HepG2 (cell line): ENCODE results near the gene CRYBA2. TPM values are rescaled to one million over a fixed set of nuclear protein-coding genes. Genes with fewer than 3 reads are reported as not detected.
A peak's percentile ranks its signal among the peaks of the same experiment; 100 is the strongest.

ENCODE experiments used
- ARNT ChIP-seq: fragments of 450-650 bp; IDR thresholded peaks from 2 replicates; pipeline ENCODE4 v1.6.1; 2017
- JUNB ChIP-seq: sonication (generic); formaldehyde crosslinking; IDR thresholded peaks from 2 replicates; pipeline ENCODE4 v1.8.0; 2022; ENCODE audit warnings: missing genetic modification reagents, mild to moderate bottlenecking, borderline replicate concordance
- MTA1 ChIP-seq: sonication (generic); formaldehyde crosslinking; IDR thresholded peaks from 2 replicates; pipeline ENCODE4 v1.4.0; 2020; ENCODE audit warnings: missing genetic modification reagents, mild to moderate bottlenecking, borderline replicate concordance
- NR2F2 ChIP-seq: IDR thresholded peaks from 2 replicates; pipeline ENCODE4 v1.6.1; 2012; ENCODE audit warnings: low read depth, inconsistent platforms, borderline replicate concordance
- PAF1 ChIP-seq: IDR thresholded peaks from 2 replicates; pipeline ENCODE4 v1.6.1; 2016; ENCODE audit warnings: missing genetic modification reagents, missing compliant biosample characterization
- REPIN1 ChIP-seq: sonication (generic); formaldehyde crosslinking; IDR thresholded peaks from 2 replicates; pipeline ENCODE4 v1.8.0; 2022; ENCODE audit warnings: missing genetic modification reagents, low read depth, mild to moderate bottlenecking, borderline replicate concordance
- SIN3A ChIP-seq: IDR thresholded peaks from 2 replicates; pipeline ENCODE4 v1.6.1; 2011; ENCODE audit warnings: low read depth, mild to moderate bottlenecking, control low read depth, low read length, borderline replicate concordance
- TAF1 ChIP-seq: sonication (generic); formaldehyde crosslinking; IDR thresholded peaks from 2 replicates; pipeline ENCODE4 v1.4.0; 2020; ENCODE audit warnings: missing genetic modification reagents
- ZBTB38 ChIP-seq: sonication (generic); formaldehyde crosslinking; IDR thresholded peaks from 2 replicates; pipeline ENCODE4 v1.5.1; 2020; ENCODE audit warnings: mild to moderate bottlenecking, missing genetic modification reagents
- ZFP90 ChIP-seq: sonication (generic); formaldehyde crosslinking; IDR thresholded peaks from 2 replicates; pipeline ENCODE4 v1.8.0; 2022; ENCODE audit warnings: missing genetic modification reagents, mild to moderate bottlenecking, inconsistent platforms, borderline replicate concordance
- ZNF83 ChIP-seq: sonication (generic); formaldehyde crosslinking; IDR thresholded peaks from 2 replicates; pipeline ENCODE4 v1.4.0; 2020; ENCODE audit warnings: missing genetic modification reagents, mild to moderate bottlenecking, borderline replicate concordance
- polyA plus RNA-seq, 8 experiments: library from polyadenylated mRNA; depleted of rRNA in 3 of 8; stranded (reverse) in 7 of 8; unstranded in 1 of 8; fragments of >200 nt; fragmentation: Illumina TruSeq in 4 of 8; extraction: Trizol in 4 of 8; gene quantifications; 2 replicates each; pipeline versions ENCODE4 v1.2.1 to v1.2.3, GENCODE V29; 2011 to 2016; ENCODE audit warnings: low read depth in 4 of 8, missing spikeins in 1 of 8, mixed read lengths in 1 of 8; ENCODE audit not compliant: insufficient read depth in 1 of 8
- total RNA-seq, 5 experiments: library from RNA; depleted of rRNA; stranded (reverse); fragments of >200 nt; fragmentation: Illumina TruSeq; extraction: Trizol; gene quantifications; 2 replicates each; pipeline ENCODE4 v1.2.3, GENCODE V29; 2016; ENCODE audit warnings: low read depth in 1 of 5
- TF ChIP-seq, protein P1 (sequence below): sonication (generic); formaldehyde crosslinking; IDR thresholded peaks from 2 replicates; pipeline ENCODE4 v1.9.0; 2022; ENCODE audit warnings: missing genetic modification reagents, mild to moderate bottlenecking, borderline replicate concordance
- TF ChIP-seq, protein P2 (sequence below): sonication (generic); formaldehyde crosslinking; IDR thresholded peaks from 2 replicates; pipeline ENCODE4 v1.5.1; 2020; ENCODE audit warnings: missing genetic modification reagents, mild to moderate bottlenecking, borderline replicate concordance
- TF ChIP-seq, protein P3 (sequence below): sonication (generic); formaldehyde crosslinking; IDR thresholded peaks from 2 replicates; pipeline ENCODE4 v1.9.0; 2021; ENCODE audit warnings: missing genetic modification reagents, mild to moderate bottlenecking, borderline replicate concordance
- TF ChIP-seq, protein P4 (sequence below): fragments of 450-650 bp; IDR thresholded peaks from 2 replicates; pipeline ENCODE4 v1.6.1; 2016
- TF ChIP-seq, protein P5 (sequence below): sonication (generic); formaldehyde crosslinking; IDR thresholded peaks from 2 replicates; pipeline ENCODE4 v1.8.0; 2022; ENCODE audit warnings: missing genetic modification reagents, mild to moderate bottlenecking, inconsistent platforms, borderline replicate concordance
- TF ChIP-seq, protein P6 (sequence below): sonication (generic); formaldehyde crosslinking; IDR thresholded peaks from 2 replicates; pipeline ENCODE4 v1.8.0; 2022; ENCODE audit warnings: mild to moderate bottlenecking, missing genetic modification reagents, moderate library complexity
- TF ChIP-seq, protein P7 (sequence below): sonication (generic); formaldehyde crosslinking; conservative IDR thresholded peaks from 2 replicates; pipeline ENCODE4 v1.4.0; 2020; ENCODE audit warnings: missing genetic modification reagents

CRYBA2 gene
- total and polyA plus RNA-seq, 2 of the 13 experiments (the other 11 are each of a cell fraction or from before 2014, with no cell fraction given) = not detected

DNA sequence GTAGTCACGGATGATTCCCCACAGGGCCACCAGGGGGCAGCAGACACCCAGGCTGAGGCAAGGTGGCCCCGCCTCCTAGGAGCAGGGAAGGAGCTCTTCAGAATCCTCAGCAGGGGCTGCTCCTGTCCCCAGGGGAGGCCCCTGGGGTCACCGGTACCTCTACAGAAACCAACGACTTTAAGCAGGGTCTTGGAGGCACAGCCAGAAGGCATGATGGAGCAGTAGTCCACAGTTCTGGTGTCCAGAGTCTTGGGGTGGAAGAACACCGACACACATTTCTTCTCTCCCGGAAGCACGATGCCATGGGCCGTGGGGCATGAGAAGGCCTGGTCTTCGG, 36.6 kb upstream of the CRYBA2 start (continued):
- TF ChIP-seq SIN3A (no peak), ZNF83 (CRISPR knock-in tag) (no peak), PAF1 (CRISPR knock-in tag) (no peak), TAF1 (CRISPR knock-in tag) (no peak), JUNB (no peak), ZFP90 (no peak), REPIN1 (CRISPR knock-in tag) (no peak), NR2F2 (no peak), ARNT (no peak), MTA1 (CRISPR knock-in tag) (peak; percentile 24; the same call in 1 of the 2 replicates), ZBTB38 (CRISPR knock-in tag) (peak; percentile 66; the same call in 1 of the 2 replicates)
- TF ChIP-seq, protein P1, sequence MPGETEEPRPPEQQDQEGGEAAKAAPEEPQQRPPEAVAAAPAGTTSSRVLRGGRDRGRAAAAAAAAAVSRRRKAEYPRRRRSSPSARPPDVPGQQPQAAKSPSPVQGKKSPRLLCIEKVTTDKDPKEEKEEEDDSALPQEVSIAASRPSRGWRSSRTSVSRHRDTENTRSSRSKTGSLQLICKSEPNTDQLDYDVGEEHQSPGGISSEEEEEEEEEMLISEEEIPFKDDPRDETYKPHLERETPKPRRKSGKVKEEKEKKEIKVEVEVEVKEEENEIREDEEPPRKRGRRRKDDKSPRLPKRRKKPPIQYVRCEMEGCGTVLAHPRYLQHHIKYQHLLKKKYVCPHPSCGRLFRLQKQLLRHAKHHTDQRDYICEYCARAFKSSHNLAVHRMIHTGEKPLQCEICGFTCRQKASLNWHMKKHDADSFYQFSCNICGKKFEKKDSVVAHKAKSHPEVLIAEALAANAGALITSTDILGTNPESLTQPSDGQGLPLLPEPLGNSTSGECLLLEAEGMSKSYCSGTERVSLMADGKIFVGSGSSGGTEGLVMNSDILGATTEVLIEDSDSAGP (CRISPR knock-in tag) = 0 out of 2 replicates have a peak, but pooled peaks have one; percentile 58
- TF ChIP-seq, protein P2, sequence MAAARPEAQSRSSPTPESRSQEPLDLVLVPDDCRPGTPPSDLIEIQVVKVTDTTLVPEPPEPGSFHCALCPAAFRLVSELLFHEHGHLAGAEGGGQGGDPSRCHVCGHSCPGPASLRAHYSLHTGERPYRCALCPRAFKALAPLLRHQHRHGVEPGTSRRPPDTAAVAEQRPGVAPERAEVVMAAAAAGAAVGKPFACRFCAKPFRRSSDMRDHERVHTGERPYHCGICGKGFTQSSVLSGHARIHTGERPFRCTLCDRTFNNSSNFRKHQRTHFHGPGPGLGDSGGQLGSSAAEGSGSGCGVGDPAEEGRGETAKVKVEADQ (CRISPR knock-in tag) = no peak
- TF ChIP-seq, protein P3, sequence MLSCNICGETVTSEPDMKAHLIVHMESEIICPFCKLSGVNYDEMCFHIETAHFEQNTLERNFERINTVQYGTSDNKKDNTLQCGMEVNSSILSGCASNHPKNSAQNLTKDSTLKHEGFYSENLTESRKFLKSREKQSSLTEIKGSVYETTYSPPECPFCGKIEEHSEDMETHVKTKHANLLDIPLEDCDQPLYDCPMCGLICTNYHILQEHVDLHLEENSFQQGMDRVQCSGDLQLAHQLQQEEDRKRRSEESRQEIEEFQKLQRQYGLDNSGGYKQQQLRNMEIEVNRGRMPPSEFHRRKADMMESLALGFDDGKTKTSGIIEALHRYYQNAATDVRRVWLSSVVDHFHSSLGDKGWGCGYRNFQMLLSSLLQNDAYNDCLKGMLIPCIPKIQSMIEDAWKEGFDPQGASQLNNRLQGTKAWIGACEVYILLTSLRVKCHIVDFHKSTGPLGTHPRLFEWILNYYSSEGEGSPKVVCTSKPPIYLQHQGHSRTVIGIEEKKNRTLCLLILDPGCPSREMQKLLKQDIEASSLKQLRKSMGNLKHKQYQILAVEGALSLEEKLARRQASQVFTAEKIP (CRISPR knock-in tag) = no peak
- TF ChIP-seq, protein P4, sequence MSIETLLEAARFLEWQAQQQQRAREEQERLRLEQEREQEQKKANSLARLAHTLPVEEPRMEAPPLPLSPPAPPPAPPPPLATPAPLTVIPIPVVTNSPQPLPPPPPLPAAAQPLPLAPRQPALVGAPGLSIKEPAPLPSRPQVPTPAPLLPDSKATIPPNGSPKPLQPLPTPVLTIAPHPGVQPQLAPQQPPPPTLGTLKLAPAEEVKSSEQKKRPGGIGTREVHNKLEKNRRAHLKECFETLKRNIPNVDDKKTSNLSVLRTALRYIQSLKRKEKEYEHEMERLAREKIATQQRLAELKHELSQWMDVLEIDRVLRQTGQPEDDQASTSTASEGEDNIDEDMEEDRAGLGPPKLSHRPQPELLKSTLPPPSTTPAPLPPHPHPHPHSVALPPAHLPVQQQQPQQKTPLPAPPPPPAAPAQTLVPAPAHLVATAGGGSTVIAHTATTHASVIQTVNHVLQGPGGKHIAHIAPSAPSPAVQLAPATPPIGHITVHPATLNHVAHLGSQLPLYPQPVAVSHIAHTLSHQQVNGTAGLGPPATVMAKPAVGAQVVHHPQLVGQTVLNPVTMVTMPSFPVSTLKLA = no peak
- TF ChIP-seq, protein P5, sequence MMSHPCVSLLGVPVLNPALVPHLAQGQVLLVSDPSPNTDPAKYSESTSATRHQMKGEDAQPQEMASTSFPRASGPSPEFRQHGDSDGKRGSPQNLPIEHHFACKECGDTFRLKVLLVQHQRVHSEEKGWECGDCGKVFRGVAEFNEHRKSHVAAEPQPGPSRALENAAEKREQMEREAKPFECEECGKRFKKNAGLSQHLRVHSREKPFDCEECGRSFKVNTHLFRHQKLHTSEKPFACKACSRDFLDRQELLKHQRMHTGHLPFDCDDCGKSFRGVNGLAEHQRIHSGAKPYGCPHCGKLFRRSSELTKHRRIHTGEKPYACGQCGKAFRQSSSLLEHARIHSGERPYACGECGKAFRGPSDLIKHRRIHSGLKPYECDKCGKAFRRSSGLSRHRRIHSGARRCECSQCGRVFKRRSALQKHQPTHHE (CRISPR knock-in tag) = no peak
- TF ChIP-seq, protein P6, sequence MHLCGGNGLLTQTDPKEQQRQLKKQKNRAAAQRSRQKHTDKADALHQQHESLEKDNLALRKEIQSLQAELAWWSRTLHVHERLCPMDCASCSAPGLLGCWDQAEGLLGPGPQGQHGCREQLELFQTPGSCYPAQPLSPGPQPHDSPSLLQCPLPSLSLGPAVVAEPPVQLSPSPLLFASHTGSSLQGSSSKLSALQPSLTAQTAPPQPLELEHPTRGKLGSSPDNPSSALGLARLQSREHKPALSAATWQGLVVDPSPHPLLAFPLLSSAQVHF (CRISPR knock-in tag) = no peak
- TF ChIP-seq, protein P7, sequence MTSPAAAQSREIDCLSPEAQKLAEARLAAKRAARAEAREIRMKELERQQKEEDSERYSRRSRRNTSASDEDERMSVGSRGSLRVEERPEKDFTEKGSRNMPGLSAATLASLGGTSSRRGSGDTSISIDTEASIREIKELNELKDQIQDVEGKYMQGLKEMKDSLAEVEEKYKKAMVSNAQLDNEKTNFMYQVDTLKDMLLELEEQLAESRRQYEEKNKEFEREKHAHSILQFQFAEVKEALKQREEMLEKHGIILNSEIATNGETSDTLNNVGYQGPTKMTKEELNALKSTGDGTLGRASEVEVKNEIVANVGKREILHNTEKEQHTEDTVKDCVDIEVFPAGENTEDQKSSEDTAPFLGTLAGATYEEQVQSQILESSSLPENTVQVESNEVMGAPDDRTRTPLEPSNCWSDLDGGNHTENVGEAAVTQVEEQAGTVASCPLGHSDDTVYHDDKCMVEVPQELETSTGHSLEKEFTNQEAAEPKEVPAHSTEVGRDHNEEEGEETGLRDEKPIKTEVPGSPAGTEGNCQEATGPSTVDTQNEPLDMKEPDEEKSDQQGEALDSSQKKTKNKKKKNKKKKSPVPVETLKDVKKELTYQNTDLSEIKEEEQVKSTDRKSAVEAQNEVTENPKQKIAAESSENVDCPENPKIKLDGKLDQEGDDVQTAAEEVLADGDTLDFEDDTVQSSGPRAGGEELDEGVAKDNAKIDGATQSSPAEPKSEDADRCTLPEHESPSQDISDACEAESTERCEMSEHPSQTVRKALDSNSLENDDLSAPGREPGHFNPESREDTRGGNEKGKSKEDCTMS (CRISPR knock-in tag) = no peak
